Measurements from ENCODE around the gene RERE. TPM values are rescaled to one million over a fixed set of nuclear protein-coding genes. Genes with fewer than 3 reads are reported as not detected.

The RERE gene
- total RNA-seq, 1 experiment from 2014 or later, result 40.6 TPM

DNA sequence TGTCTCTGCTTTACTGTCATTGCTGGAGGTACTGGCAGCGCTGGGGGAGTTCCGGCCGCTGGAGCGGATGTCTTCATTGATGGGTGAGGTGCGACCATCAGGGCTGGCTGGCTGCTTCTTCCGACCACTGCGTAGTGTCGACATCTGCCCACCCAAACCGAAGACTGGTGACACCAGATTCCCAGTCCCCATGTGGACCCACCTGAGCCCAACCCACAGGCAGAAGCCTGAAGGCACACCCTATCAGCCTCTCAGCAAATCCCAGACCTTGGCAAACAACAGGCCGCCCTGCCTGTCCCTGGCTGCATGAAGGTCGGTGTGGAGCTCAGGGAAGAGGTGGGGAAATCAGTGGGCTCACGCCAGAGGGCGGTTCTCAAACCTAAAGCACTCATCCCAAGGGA lies 454.7 kb downstream of the RERE start:
- no peak overlapping the region for H3K9ac ChIP-seq (ENCODE audit: low read length)
- POLR2A ChIA-PET, result no interaction called here
- CTCF ChIA-PET, result no interaction called here
- no peak overlapping the region for H3K4me3 ChIP-seq (replicated peaks in 1 of 2; ENCODE audit: low read depth in 1 of 2, low read length in 2 of 2)
- DNase-seq (ENCODE audit: low read depth, low spot score) (no peak), ATAC-seq (no peak)
- peaks cover 4 to 11% of the 10 kb centered on the region in 2 experiments; a peak in 3 of 4 replicates for H3K36me3 ChIP-seq (ENCODE audit: control insufficient read depth in 1 of 2, insufficient read depth in 2 of 2, low read length in 2 of 2)
- H3K9me3 ChIP-seq (ENCODE audit: control insufficient read depth in 1 of 2, insufficient read depth in 1 of 2, low read depth in 1 of 2, low read length in 2 of 2), result no peaks in the 10 kb centered on the region
- BruUV-seq (replicated peaks), result no TSS peak
- H3K27ac ChIP-seq (ENCODE audit: low read depth, low read length), result no peak overlapping the region
- H3K4me1 ChIP-seq (ENCODE audit: control insufficient read depth in 1 of 2, insufficient read depth in 2 of 2, low read length in 2 of 2), result no peaks in the 10 kb centered on the region
- RAD21 ChIA-PET (ENCODE audit: low non-redundant PET in 1 of 2, low total read pairs in 2 of 2, uncharacterized antibody in 2 of 2, unreplicated experiment in 2 of 2), result no interaction called here
- H3K9me2 ChIP-seq (ENCODE audit: insufficient read depth), result no peaks in the 10 kb centered on the region
- H3K27me3 ChIP-seq (ENCODE audit: insufficient read depth, low read length), result no peaks in the 10 kb centered on the region
- no peak overlapping the region for H2AFZ ChIP-seq (ENCODE audit: low read depth, low read length, poor library complexity, severe bottlenecking)
- no peak overlapping the region for H3K4me2 ChIP-seq (ENCODE audit: low read length)
- no peaks in the 10 kb centered on the region for H4K20me1 ChIP-seq (ENCODE audit: insufficient read depth)
- TF ChIP-seq, protein P1, sequence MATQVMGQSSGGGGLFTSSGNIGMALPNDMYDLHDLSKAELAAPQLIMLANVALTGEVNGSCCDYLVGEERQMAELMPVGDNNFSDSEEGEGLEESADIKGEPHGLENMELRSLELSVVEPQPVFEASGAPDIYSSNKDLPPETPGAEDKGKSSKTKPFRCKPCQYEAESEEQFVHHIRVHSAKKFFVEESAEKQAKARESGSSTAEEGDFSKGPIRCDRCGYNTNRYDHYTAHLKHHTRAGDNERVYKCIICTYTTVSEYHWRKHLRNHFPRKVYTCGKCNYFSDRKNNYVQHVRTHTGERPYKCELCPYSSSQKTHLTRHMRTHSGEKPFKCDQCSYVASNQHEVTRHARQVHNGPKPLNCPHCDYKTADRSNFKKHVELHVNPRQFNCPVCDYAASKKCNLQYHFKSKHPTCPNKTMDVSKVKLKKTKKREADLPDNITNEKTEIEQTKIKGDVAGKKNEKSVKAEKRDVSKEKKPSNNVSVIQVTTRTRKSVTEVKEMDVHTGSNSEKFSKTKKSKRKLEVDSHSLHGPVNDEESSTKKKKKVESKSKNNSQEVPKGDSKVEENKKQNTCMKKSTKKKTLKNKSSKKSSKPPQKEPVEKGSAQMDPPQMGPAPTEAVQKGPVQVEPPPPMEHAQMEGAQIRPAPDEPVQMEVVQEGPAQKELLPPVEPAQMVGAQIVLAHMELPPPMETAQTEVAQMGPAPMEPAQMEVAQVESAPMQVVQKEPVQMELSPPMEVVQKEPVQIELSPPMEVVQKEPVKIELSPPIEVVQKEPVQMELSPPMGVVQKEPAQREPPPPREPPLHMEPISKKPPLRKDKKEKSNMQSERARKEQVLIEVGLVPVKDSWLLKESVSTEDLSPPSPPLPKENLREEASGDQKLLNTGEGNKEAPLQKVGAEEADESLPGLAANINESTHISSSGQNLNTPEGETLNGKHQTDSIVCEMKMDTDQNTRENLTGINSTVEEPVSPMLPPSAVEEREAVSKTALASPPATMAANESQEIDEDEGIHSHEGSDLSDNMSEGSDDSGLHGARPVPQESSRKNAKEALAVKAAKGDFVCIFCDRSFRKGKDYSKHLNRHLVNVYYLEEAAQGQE (IDR thresholded peaks at IDR 0.05; ENCODE audit: low read depth), result no peak
- no peak for TF ChIP-seq POLR2AphosphoS5 (IDR thresholded peaks at IDR 0.05; ENCODE audit: low read depth, low read length)
- no peak for TF ChIP-seq SRF (IDR thresholded peaks at IDR 0.05; ENCODE audit: low read depth)
- TF ChIP-seq ZFX (IDR thresholded peaks at IDR 0.05), result no peak
- no peak for TF ChIP-seq SIN3A (IDR thresholded peaks at IDR 0.05; ENCODE audit: low read depth)
- TF ChIP-seq YY1 (IDR thresholded peaks at IDR 0.05; ENCODE audit: extremely low read depth, insufficient replicate concordance, low read depth, low read length), result no peak
- TF ChIP-seq EZH2 (IDR thresholded peaks at IDR 0.05), result no peak
- TF ChIP-seq, protein P2, sequence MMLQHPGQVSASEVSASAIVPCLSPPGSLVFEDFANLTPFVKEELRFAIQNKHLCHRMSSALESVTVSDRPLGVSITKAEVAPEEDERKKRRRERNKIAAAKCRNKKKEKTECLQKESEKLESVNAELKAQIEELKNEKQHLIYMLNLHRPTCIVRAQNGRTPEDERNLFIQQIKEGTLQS (IDR thresholded peaks at IDR 0.05), result no peak
- no peak for TF ChIP-seq ZNF274 (IDR thresholded peaks at IDR 0.05; ENCODE audit: low read depth, low read length)
- TF ChIP-seq, protein P3, sequence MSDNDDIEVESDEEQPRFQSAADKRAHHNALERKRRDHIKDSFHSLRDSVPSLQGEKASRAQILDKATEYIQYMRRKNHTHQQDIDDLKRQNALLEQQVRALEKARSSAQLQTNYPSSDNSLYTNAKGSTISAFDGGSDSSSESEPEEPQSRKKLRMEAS (IDR thresholded peaks at IDR 0.05), result no peak
- TF ChIP-seq TCF7L2 (IDR thresholded peaks at IDR 0.05; ENCODE audit: borderline replicate concordance, extremely low read depth, insufficient read depth, insufficient read length), result no peak
- TF ChIP-seq SP1 (IDR thresholded peaks at IDR 0.05; ENCODE audit: low read depth), result no peak
- TF ChIP-seq EZH2phosphoT487 (IDR thresholded peaks at IDR 0.05; ENCODE audit: borderline replicate concordance), result no peak
- TF ChIP-seq FOSL1 (IDR thresholded peaks at IDR 0.05; ENCODE audit: low read depth), result no peak
- TF ChIP-seq EGR1 (IDR thresholded peaks at IDR 0.05; ENCODE audit: low read depth), result no peak
- H3K79me2 ChIP-seq (ENCODE audit: insufficient read depth, low read length), result no peaks in the 10 kb centered on the region; the same call in 1 of the 2 replicates
- intact Hi-C loops (cut with micrococcal nuclease), result no loop called here
